Myocyte (in vitro differentiated cells): ENCODE measurements around the gene PLEKHA3. TPM values are rescaled to one million over a fixed set of nuclear protein-coding genes. Genes with fewer than 3 reads are reported as not detected.

Source experiments
- DNase-seq: peaks from one replicate; pipeline ENCODE4 v3.0.0-alpha.2; 2012; ENCODE audit warnings: low read depth
- total RNA-seq: library from RNA; depleted of rRNA; stranded (reverse); fragments of >200 nt; gene quantifications from 2 replicates; pipeline ENCODE4 v1.2.3, GENCODE V29; 2014

Gene PLEKHA3
- total RNA-seq, 1 donor from 2014 or later: 11.6 TPM

DNA sequence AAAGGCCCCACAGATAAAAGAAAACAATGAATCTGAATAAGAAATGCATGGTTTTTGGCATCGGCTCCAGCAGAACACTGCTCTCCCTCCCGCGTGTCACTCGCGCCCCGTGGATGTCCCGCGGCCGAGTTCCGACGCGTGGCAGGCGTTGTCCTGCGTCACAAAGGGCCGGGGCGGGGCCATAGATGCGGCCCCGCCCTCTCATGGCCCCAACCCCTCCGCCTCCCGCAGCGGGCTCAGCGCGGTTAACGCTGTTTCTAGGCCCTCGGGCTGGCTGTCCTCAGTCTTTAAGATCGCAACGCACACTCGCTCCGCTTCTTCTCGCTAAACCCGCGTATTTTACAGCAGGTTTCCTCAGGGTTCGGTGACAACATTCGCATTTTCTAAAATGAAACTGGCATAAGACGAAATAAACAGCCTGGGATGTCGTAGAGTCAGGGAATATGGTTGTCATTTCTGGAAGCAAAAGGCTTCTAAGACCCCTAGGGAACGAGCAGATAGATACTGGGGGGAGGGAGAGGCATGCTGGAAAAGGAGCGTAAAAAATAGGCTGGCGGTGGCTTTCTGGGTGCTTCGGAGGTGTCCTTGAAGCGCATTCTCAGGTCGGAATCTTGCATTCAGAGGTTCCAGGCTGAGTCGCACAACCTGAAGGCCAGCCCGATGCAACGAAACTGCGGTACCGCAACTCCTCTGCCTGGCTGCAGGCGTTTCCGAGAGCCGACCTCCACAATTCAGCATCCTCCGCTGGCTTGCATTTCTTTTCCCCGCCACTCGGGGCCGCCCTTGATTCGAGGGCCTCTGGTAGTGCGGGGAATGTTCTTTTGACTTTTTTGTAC lies 1.6 kb upstream of the PLEKHA3 start, which contains the start of gene FKBP7:
Gene FKBP7, minus strand, starts transcription at position 162 of the 836 bp plus-strand sequence. Its CDS starts 101 bp downstream, at position 61.
- DNase-seq: peak; percentile 85

DNA sequence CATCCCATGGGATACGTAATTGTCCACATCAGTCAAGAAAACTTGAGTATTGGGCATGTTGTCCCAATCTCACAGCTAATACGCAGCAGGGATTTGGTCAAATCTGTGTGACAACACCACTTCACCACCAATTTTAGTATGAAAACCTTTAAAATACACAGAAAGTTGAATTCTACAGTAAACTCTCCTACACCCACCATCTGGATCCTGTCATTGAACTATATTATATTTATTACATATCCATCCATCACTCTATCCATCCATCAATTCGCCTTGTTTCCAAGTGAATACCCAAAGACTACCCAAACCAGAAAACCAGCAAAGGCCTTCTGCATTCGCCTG lies 1.0 kb upstream of the PLEKHA3 start:
- DNase-seq: no peak

GRCh38 chr2:178479758-178480226 lies 465 bp upstream of the PLEKHA3 start:
- DNase-seq: no peak

- no peak for DNase-seq
These were observed 2.2 kb downstream of the PLEKHA3 start for GRCh38 chr2:178482437-178482836.

DNA sequence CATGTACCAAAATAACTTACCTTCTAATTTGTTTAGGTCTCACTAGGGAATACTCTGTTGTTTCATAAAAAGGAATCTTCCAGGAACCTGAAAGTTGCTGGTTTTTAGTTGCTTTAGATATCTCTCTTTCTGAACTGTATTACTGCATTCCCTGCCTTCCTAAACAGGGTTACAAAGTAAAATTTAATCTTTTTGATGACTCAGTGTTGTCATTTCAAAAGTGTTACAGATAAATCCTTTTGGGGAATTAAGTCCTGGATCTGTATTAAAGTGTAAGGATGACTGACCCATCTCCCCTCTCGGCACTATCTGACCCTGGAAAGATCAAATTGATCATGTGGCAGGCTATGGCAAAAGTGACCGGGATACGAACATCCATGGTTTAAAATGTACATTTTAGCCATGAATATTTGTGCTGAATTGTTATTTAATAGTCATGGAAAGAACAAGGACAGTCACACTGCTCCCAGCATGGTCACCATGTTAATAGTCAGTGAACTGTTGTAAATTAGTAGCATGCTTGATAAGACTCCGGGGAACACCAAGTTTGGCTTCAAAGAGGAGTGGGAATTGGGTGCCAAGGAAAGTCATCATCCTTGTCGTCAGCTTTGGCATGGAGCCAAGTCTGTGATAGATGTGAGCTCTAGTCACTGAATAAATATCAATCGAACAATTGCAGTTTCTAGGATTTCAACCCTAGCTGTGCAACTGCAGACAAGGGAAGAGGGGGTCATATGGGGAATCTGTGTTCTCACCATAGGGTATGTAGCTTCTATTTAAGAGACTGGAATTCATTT lies 4.2 kb downstream of the PLEKHA3 start:
- DNase-seq: peak; percentile 32

GRCh38 chr2:178485356-178485755 lies 5.1 kb downstream of the PLEKHA3 start:
- DNase-seq: no peak

DNA sequence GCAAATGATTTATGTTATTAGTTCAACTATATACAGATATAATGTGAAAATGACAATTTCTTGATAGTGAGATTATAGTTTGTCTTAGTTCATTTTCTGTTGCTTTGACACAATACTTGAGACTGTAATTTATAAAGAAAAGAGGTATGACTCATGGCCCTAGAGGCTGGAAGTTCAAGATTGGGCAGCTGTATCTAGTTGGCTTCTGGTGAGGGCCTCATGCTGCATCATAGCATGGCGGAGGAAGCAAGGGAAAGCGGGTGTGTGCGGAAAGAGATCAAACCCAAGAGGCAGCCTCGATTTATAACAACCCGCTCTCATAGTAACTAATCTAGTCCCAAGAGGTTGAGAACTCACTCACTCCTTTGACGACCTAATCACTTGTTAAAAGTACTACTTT lies 11.4 kb downstream of the PLEKHA3 start:
- no peak for DNase-seq

DNA sequence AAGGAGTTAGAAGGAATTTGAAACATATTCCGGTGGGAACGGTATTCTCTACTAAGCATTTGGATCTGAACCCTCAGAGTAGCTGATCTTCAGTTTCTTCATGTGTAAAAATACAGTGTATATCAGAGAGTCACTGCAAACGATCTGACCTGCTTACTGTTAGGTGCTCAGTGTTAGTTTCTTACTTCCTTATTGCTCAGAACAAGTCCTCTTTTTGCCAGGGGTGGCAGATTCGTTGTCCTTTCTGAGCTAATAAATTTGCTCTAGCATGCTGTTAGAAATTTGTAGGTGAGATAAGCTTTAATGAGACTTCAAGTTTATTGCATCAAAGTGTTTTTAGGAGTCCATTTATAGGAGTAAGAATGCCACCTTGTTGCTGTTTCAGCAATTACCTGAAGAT lies 15.8 kb downstream of the PLEKHA3 start:
- no peak for DNase-seq

DNA sequence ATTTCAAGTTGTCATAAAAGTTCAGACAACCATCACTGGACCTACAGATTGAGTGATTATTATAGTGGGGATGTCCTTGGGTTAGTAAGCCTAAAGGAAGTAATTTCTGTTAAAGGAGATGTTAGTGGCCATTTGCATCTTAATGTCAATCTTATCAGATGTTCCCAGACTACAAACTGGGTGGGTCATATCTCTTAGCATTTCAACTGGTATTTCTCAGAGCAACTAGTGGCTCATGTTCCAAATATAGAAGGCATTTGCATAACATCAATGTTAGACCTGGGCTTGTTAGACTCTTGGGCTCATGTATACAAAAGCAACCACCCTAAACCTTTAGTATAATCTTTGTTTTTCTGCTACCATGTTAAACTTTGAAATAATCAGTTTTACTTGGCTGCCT lies 17.9 kb downstream of the PLEKHA3 start:
- DNase-seq: peak; percentile 49

DNA sequence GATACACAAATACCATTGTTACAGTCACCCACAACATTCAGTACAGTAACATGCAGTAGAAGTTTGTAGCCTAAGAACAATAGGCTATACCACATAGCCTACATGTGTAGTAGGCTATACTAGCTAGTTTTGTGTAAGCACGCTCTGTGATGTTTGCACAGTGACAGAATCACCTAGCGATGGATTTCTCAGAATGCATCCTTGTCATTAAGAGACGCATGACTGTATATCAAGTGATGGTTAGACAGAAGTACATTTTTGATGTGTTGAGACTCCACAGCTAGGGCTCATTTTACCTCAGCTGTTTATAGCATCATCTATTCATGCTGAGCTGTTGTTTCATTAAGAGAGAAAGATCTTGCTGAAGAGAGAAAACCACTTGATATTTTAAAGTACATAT lies 19.4 kb downstream of the PLEKHA3 start:
- DNase-seq: no peak

DNA sequence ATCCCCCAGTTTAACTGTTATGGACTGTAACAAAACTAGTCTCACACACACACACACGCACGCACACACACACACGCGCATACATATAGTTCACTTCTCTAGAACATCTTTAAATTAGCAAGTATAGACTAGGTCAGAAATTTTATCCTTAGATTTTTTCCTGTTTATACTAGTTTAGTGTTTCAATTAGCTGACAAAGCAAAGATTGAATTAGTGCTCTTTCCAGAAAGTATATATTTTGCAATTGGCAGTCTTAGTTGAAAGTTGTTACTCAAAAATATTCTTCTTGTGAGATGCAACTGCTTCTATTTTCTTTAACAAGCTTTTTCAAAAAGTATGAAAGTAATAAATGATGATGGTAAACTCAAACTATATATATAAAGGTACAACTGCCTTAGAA lies 22.5 kb downstream of the PLEKHA3 start:
- DNase-seq: no peak

GRCh38 chr2:178506101-178506500 lies 25.8 kb downstream of the PLEKHA3 start:
- DNase-seq: no peak

- no peak for DNase-seq
These were observed 26.3 kb downstream of the PLEKHA3 start for GRCh38 chr2:178506524-178506923.

DNA sequence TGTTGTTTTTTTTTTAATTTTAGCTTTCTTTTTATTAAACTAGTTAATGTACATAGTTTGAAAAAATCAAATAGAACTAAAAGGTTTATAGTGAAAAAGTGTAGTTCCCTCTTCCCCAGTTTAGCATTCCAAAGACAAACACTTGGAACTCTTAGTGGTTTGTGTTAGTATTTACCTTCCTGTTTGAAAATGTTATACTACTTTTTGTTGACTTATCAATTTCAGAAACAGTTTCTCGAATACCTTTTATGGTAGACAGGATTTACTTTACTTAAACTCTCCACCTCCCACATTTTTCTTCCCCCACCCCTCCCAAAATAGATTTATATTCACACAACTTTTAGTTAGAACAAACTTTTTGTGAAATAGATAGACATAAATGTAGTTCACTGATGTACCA lies 26.7 kb downstream of the PLEKHA3 start:
- DNase-seq: no peak

GRCh38 chr2:178508646-178509045 lies 28.4 kb downstream of the PLEKHA3 start:
- DNase-seq: no peak

- no peak for DNase-seq
These were observed 30.1 kb downstream of the PLEKHA3 start for GRCh38 chr2:178510384-178510783.

DNA sequence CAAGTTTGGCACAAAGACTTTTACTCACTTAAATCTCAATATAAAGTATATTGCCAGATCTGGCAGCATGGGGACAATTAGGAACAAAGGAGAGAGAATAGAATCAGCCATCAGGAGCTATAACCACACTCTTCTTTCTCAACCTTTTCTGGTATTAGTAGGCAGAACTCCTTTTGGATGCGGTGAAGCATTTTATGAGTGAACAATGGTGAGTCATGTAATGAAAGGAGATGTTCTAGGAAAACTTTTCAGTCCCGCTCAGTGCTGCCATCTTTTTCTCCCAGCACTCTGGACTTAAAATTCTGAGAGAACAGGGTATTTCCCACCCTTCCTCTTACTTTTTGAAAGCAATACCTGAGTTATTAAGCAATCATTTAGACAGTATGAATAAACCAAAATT lies 32.2 kb downstream of the PLEKHA3 start:
- no peak for DNase-seq

DNA sequence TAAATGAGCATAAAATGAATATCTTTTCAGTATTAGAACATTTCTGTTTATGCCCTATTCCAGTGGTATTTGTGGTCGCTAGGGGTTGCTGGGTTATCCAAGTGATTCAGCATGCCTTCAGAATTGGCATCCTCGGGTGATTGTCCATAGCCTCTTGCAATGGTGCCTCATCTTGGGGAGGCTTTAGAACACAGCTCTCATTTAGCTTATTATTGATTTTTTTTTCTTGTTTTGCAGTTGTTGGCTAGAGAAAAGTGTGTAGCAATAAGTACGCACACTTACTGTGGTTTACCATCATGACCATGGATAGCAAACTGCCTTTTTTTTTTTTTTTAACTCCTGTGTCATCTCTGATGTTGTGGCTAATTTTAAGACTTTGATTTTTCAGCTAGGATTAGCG lies 33.6 kb downstream of the PLEKHA3 start:
- peak; percentile 57 for DNase-seq

DNA sequence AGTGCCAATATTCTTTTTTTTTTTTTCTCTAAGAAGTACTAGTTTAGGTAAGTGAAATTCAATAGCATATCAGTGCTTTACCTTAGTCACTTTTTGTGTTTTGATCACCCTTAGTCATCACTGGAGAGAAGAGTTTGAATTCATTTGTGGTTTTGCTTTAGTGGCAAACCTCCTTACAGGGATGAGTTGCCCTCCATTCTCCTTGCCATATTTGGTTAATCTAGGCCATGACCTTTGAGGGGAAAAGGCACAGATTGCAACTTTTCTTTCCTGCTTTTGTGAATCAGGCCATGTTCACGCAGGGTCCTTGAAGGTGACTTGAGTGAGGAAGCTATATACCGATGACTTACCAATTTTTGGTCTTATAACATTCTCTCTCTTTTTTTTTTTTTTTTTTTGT lies 34.4 kb downstream of the PLEKHA3 start:
- peak; percentile 50 for DNase-seq

DNA sequence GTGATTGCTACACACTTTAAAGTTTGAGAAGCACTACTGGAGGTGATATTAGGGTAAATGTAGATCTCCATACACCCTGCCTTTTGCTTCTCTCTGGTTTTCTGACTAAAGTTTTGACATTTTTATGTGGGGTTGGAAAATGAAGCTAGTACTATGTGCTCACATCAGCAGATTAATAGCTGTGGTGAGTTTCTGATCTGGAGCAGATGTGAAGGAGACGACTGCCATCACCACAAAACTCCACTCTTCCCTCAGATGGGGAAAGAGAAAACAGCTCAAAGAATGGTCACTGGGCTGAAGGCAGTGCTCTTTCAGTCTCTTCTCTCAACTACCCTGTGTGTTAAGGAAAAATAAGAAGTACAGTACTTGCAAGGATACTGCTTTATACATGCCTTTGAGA lies 37.2 kb downstream of the PLEKHA3 start:
- DNase-seq: no peak

GRCh38 chr2:178521304-178522150 lies 41.3 kb downstream of the PLEKHA3 start:
- peak; percentile 1 for DNase-seq
